Keratinocyte (primary cell): ENCODE measurements around the gene SSH2.

Experiments used
- CTCF ChIP-seq, 3 experiments: IDR thresholded peaks in 1 of 3; conservative IDR thresholded peaks in 1 of 3; optimal IDR thresholded peaks in 1 of 3; 2 replicates in 2 of 3; 3 replicates in 1 of 3; pipeline versions ENCODE3 to v1.5.1; 2011; ENCODE audit warnings: low read length in 3 of 3, mild to moderate bottlenecking in 3 of 3, moderate library complexity in 2 of 3, control low read depth in 1 of 3, inconsistent platforms in 1 of 3; ENCODE audit not compliant: insufficient read depth in 2 of 3; ENCODE audit errors: extremely low read depth in 1 of 3
- EZH2 ChIP-seq: IDR thresholded peaks from one replicate; pipeline ENCODE4 v1.6.1; 2012; ENCODE audit warnings: inconsistent platforms, mild to moderate bottlenecking, low read length, moderate library complexity

GRCh38 chr17:29589524-29590410, 340.3 kb downstream of the SSH2 start, which contains the start of gene GIT1:
- TF ChIP-seq EZH2 (no peak), CTCF (optimal IDR thresholded peaks at IDR 0.05 in 1 of 3, IDR thresholded peaks at IDR 0.05 in 1 of 3, conservative IDR thresholded peaks at IDR 0.05 in 1 of 3; ENCODE audit: extremely low read depth in 1 of 3, insufficient read depth in 2 of 3, low read length in 3 of 3) (no peak)
